Measurements from ENCODE around the gene EID3.
A peak's percentile ranks its signal among the peaks of the same experiment; 100 is the strongest.
"Not testable (repeated sequence)": the region's sequence is repeated elsewhere in the genome, so short reads cannot be mapped to it uniquely, and the experiment has no call there.

Gene EID3

DNA sequence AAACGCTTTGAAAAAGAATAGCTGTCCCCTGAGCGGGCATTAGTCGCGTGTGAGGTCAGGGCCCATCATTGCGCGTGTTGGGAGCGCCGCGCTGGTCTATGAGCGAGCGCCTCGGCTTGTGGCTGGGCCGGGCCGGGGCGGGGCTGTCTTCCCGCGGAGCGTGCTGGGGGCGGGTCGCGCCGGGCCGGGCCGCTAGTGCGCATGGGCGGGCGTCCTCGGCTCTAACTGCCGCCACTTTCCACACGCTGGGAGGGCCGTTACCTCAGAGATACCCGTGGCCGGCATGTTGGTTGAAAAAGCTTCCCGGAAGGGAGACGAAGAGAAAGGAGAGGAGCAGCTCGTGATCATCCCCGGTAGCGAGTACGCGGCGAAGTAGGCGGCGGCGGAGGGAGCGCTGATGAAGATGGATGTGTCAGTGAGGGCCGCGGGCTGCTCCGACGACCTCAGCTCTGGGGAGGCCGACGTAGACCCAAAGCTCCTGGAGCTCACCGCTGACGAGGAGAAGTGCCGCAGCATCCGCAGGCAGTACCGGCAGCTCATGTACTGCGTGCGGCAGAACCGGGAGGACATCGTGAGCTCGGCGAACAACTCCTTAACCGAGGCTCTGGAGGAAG is at the start of gene EID3:
Gene EID3 (plus strand): TSS at position 202 of the 614 bp plus-strand sequence. CDS start 196 bp downstream, at position 398.
- DNase-seq (ENCODE audit: low read depth): peak; percentile 88

- DNase-seq (ENCODE audit: low read depth): no peak
Measured at GRCh38 chr12:104257913-104258472, 45.5 kb upstream of the EID3 start.

DNA sequence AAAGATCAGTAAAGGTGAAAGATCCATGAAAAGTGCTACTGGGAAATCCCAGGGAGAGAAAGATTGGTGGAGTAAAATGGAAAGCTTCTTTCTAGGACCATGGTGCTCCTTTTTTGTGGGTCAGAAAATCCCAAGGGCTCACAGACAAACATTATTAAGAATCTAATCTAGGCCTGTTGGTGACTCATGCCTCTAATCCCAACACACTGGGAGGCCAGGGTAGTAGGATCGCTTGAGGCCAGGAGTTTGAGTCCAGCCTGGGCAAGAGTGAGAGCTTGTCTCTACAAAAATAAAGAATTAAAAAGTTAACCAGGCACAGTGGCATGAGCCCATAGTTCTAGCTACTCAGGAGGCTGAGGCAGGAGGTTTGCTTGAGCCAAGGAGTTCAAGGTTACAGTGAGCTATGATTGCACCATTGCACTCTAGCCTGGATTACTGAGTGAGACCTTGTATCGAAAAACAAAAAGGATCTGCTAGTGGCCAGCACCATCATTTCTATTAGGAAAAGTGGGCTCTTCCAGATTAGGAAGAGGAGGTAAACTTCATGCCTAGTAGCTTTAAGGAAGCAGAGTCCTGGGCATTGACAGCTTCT is 45.0 kb upstream of the EID3 start:
- DNase-seq (ENCODE audit: low read depth): no peak

GRCh38 chr12:104263026-104263425 is 40.5 kb upstream of the EID3 start:
- no peak for DNase-seq (ENCODE audit: low read depth)

- DNase-seq (ENCODE audit: low read depth): no peak
Measured at GRCh38 chr12:104263580-104264358, 39.8 kb upstream of the EID3 start.

DNA sequence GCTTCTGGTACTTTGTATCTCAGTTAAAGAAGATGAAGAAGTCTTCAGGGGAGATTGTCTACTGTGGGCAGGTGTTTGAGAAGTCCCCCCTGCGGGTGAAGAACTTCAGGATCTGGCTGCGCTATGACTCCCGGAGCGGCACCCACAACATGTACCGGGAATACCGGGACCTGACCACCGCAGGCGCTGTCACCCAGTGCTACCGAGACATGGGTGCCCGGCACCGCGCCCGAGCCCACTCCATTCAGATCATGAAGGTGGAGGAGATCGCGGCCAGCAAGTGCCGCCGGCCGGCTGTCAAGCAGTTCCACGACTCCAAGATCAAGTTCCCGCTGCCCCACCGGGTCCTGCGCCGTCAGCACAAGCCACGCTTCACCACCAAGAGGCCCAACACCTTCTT is 38.1 kb upstream of the EID3 start:
- not testable (repeated sequence) for DNase-seq (ENCODE audit: low read depth)

DNA sequence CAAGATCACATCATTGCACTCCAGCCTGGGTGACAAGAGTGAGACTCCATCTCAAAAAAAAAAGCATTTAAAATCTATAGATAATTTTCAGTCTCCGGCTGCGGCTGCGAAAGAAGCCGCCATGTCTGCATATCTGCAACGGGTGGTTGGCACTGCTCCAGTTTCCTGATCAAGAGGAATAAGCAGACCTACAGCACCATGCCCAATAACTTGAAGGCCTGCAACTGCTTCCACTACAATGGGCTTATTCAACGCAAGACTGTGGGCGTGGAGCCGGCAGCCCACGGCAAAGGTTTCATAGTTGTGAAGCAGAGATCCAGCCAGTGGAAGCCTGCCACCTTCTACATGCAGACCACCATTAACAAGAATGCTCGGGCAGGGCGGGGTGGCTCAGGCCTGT is 30.6 kb upstream of the EID3 start:
- DNase-seq (ENCODE audit: low read depth): no peak

DNA sequence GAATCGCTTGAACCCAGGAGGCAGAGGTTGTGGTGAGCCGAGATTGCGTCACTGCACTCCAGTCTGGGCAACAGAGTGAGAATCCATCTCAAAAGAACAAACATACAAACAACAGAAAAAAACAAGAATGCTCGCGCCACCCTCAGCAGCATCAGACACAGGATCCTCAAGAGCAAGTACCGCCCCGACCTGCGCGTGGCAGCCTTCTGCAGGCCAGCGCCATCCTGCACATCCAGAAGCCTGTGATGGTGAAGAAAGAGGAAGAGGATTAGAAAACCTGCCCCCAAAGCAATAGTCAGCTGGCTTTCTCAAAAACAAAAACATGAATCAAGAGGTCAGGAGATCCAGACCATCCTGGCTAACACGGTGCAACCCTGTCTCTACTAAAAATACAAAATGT is 30.0 kb upstream of the EID3 start:
- no peak for DNase-seq (ENCODE audit: low read depth)

DNA sequence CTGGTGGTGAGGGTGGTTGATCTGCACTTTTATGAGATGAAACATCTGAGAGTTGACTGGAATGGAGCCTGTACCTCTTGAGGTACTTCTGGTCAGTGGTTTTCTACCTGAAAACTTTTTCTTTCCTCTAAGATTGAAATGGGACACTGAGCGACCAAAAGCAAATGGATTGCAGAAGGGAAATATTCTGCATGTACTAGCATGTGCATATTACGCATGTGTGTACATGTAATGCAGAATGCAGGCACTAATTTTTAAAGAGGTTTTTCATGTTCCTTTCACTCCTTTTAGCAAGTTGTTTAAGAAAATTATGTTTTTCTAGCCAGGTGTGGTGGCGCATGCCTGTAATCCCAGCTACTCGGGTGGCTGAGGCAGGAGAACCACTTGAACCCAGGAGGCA is 28.7 kb upstream of the EID3 start:
- DNase-seq (ENCODE audit: low read depth): no peak

DNA sequence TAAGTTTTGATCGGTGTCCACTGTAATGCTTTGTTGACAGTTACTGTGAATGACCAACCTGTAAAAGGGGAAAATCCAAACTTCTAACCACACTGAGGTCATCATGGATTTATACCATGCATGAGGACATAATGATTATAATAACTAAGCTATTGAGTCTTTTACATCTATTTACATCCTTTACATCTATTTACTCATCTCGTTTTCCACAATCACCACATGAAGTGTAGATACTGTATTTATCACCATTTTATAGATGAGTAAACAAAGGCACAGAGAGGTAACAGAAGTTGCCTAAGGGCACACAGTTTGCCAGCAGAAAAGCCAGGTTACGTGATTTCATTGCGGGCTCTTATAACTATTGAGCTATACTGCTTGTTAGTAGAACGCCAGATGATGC is 27.9 kb upstream of the EID3 start:
- no peak for DNase-seq (ENCODE audit: low read depth)

DNA sequence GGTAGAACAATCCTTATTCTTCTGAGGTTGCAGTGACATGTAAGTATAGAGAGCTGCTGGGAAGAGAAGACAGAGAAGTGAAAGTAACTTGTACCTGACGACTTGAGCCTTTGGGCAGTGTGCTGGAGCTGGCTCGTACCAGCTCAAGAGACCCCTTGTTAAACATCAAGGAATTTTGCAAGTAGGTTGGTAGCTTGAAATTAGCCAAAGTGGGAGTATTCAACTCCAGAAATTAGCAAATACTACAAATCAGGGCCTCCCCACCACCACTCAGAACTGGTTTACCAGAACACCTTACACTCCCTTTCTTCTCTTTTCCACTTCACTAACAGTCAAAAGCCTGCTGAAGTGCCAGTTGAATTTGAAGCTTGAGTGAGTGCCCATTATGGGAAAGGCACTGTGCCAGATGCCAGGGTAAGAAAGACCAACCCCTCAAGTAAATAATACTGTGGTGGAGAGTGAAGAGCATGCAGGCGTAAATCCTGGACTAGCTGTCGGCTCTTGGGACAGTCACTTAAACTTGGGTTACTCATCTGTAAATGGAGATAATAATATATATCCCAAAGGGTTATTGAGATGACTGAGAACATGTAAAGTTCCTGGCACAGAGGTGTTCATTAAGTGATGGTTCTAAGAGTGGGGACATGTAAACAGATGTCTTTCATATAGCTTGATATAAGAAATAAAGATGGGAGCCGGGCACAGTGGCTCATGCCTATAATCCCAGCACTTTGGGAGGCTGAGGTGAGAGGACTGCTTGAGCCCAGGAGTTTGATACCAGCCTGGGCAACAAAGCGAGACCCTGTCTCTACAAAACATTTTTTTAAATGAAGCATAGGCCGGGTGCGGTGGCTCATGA is 27.0 kb upstream of the EID3 start:
- DNase-seq (ENCODE audit: low read depth): no peak

DNA sequence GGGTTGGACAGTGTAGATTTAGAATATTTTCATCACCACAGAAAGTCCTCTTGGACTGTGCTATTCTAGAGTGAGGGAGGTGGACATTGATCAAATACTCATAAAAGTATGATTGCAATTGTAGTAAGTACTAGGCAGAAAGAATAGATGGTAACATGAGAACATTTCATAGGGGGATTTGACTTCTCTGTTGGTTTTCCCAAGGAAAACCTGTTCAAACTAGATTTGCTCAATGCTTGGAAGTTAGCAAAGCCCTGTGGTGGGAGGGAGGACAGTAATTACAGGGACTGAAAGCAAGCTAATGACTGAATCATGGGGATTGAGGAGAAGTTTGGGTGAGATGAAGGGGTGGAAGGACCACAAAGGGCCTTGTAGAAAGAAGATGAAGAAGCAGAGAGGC is 24.4 kb upstream of the EID3 start:
- DNase-seq (ENCODE audit: low read depth): no peak

GRCh38 chr12:104280111-104280510 is 23.4 kb upstream of the EID3 start:
- no peak for DNase-seq (ENCODE audit: low read depth)

DNA sequence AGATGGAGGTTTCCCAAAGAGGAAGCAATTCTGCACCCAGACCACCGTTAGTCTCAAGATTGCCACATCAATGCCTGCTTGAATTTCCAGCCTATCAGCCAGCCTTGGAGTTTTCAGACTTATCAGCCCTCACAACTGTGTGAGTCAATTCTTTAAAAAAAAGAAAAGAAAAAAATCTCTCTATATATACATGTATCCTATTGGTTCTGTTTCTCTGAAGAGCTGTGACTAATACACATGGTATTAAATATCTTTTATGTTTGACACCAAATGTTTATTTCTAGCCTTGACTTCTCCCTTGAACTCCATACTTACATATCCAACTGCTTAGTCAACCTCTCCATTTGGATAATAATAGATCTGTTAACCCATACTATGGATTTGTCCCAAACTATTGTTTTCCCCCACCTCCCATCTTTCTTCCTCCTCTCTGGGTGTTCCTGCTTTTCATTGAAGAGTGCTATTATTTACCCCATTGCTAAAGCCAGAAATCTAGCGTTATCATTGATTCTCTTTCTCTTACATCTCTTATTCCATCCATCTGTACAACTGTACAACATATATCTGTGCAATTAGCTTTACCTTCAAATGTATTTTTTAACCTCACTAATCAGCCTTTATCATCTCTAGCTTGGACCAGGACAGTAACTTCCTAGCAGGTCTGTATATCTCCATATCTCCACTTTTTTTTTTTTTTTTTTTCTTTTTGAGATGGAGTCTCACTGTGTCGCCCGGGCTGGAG is 22.7 kb upstream of the EID3 start:
- no peak for DNase-seq (ENCODE audit: low read depth)

DNA sequence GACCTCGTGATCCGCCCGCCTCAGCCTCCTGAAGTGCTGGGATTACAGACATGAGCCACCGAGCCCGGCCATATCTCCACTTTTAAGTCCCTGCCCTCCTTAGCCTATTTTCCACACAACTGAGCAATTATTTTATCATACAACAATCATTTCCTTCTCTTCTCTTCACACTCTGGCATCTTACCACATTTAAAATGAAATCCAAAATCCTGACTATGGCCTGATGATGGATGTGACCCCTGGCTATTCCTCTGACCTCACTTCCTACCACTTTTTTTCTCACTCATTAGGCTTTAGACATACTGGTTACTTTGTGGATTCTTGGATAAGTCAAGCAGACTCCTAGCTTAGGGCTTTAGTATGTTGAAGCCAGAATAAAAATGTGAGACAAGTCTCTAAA is 21.9 kb upstream of the EID3 start:
- no peak for DNase-seq (ENCODE audit: low read depth)

- DNase-seq (ENCODE audit: low read depth): no peak
Measured at GRCh38 chr12:104282109-104282508, 21.4 kb upstream of the EID3 start.

DNA sequence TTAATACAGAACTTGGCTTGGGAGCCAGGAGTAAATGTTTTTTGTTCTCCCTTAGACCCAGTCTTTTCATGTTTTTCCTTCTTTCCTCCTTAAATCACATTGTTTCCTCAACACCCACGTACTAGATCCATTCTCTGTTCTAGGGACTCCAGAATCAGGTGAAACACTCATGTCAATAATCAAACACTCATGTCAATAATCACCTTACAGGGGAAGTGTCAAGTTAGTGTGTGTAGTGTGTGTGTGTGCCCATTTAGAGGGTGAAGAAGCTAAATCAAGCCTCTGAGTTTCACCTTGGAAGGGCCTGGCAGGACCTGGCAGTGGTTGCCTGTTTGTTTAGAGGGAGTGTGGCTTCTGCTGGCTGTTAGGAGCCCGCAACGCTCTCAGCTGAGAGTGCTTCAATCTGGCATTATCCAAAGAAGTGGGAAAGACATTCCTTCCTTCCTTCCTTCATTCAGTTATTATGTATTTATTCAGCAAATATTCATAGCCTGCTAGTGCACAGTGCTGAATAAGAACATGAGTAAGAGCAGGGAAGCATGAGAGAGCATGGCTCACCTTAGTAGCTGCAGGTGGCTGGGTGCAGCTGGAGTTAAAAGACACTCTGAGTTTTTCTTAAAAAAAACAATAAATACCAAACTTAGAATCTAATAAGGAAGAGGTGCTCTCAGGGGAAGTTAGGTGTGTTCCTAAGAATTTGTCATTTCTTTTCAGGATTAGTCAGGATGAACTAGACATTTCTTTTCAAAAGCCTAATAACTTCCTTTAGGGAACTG is 17.6 kb upstream of the EID3 start:
- no peak for DNase-seq (ENCODE audit: low read depth)

DNA sequence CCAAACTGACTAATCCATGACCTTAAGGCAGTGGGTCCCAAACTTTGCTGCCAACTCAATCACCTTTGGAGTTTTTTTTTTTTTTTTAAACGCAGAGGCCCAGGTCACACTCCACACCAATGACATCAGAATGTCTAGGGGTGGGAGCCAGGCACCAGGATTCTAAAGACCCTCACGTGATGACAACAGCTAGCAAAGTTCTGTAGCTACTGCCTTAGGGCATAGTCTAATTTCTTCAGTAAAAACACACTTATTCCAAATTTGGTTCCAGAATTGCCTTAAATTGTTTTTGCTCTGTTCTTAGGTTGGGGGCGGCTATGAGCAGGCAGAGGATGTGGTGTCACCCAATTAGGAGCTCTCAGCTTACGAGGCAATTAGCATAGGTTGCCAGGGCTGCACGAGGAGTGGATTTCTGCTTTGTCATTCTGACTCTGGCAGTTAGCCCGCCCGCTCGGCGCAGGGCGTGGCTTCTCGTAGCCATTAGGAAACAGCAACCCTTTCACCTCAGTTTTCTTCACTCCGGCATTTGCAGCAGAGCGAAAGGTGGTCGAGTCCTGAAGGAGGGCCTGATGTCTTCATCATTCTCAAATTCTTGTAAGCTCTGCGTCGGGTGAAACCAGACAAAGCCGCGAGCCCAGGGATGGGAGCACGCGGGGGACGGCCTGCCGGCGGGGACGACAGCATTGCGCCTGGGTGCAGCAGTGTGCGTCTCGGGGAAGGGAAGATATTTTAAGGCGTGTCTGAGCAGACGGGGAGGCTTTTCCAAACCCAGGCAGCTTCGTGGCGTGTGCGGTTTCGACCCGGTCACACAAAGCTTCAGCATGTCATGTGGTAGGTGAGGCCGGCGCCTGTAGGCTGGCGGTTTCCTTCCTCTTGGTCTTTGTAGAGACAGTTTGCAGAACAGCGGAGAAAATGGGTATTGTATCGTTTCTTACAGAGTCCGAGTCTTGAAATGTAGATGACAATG is 16.7 kb upstream of the EID3 start:
- DNase-seq (ENCODE audit: low read depth): peak; percentile 83

GRCh38 chr12:104288635-104289274 is 14.8 kb upstream of the EID3 start:
- peak; percentile 75 for DNase-seq (ENCODE audit: low read depth)
